ENCODE measurements around the gene ETV1. TPM values are rescaled to one million over a fixed set of nuclear protein-coding genes. Genes with fewer than 3 reads are reported as not detected.

Gene ETV1
- total RNA-seq, 4 donors from 2014 or later: 2.0 to 32.9 (median 3.0) TPM; not detected in 1

GRCh38 chr7:13933536-13933935 is 55.9 kb downstream of the ETV1 start:
- Histone ChIP-seq H3K9me3 (no peaks in the 10 kb centered on the region), H3K4me3 (no peak overlapping the region), H3K27me3 (no peaks in the 10 kb centered on the region), H3K27ac (no peak overlapping the region), H3K4me1 (peaks cover 0 to 3% (median 0%) of the 10 kb centered on the region in 4 donors), H3K36me3 (no peaks in the 10 kb centered on the region)
- intact Hi-C loops (cut with DNase I; ENCODE audit: low total_unique reads): no loop called here
- in situ Hi-C loops (cut with MboI; ENCODE audit: low pct_ligation_motif_present in 1 of 4, low pct_unique_long_range_greater_than_20kb in 1 of 4, low sequenced_read_pairs in 3 of 4): no loop called here
- WGBS, 2 donors (ENCODE audit: low coverage in 1 of 2): 71 to 86% methylated on average over 1 to 5 of the region's 5 CpGs
- TF ChIP-seq CTCF (IDR thresholded peaks at IDR 0.05) (no peak), POLR2A (IDR thresholded peaks at IDR 0.05) (no peak)
- DNase-seq: no peak

DNA sequence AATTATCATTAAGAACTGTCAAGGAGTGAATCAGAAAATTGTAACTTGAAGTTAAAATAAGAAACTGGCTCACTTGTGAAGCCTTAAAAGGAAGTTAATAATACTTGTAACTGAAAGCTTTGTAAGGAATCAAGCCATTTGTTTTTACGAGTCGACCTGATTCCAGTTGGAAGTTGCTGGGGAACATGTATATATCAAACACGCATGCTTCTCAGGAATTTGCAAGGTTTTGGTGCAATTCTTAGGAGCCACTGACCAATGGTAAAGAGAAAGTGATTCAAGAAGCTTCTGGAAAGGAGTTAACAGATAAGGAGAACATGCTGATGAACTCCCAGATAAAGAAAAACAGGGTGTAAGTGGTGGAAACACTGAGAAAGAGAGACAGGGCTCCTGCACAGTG is 56.4 kb downstream of the ETV1 start:
- no peak overlapping the region for H3K27ac ChIP-seq
- H3K4me3 ChIP-seq: no peak overlapping the region
- TF ChIP-seq POLR2A (IDR thresholded peaks at IDR 0.05): no peak
- no peak for TF ChIP-seq EP300 (IDR thresholded peaks at IDR 0.05; ENCODE audit: low read depth)
- no peak for TF ChIP-seq CTCF (IDR thresholded peaks at IDR 0.05)
- TF ChIP-seq POLR2AphosphoS5 (IDR thresholded peaks at IDR 0.05): no peak
- 69 to 73% methylated on average over 3 of the region's 3 CpGs for WGBS, 2 donors (ENCODE audit: low coverage in 1 of 2)
- H3K9me3 ChIP-seq: no peaks in the 10 kb centered on the region
- no peak for DNase-seq
- no peaks in the 10 kb centered on the region for H3K36me3 ChIP-seq
- no peaks in the 10 kb centered on the region for H3K27me3 ChIP-seq
- in situ Hi-C loops (cut with MboI; ENCODE audit: low pct_ligation_motif_present in 1 of 4, low pct_unique_long_range_greater_than_20kb in 1 of 4, low sequenced_read_pairs in 3 of 4) (no loop called here), intact Hi-C loops (cut with DNase I; ENCODE audit: low total_unique reads) (no loop called here)
- H3K4me1 ChIP-seq: peaks cover 0 to 3% (median 0%) of the 10 kb centered on the region in 4 donors

DNA sequence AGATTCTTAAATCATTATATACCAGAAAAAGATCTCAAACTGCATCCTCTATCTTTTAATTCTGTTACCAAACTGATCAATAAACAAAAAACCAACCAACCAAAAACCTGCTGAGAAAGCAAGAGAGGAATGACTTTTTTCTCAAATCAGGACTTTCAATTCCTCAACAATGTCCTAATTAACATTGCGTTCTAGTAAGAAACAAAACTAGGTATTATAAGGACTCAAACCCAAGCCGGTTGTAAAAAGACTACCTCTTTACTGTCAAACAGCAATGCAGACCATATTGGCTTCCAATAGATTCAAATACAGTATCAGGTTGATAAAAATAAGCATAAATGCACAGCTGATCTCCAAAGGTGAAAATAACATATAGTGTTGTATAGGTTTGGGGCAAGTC is 57.3 kb downstream of the ETV1 start:
- Histone ChIP-seq H3K4me3 (no peak overlapping the region), H3K4me1 (peaks cover 0 to 3% (median 0%) of the 10 kb centered on the region in 4 donors), H3K36me3 (no peaks in the 10 kb centered on the region), H3K27me3 (no peaks in the 10 kb centered on the region), H3K9me3 (no peaks in the 10 kb centered on the region), H3K27ac (no peak overlapping the region)
- no peak for TF ChIP-seq POLR2AphosphoS5 (IDR thresholded peaks at IDR 0.05)
- TF ChIP-seq EP300 (IDR thresholded peaks at IDR 0.05; ENCODE audit: low read depth): no peak
- no peak for TF ChIP-seq CTCF (IDR thresholded peaks at IDR 0.05)
- TF ChIP-seq POLR2A (IDR thresholded peaks at IDR 0.05): no peak
- in situ Hi-C loops (cut with MboI; ENCODE audit: low pct_ligation_motif_present in 1 of 4, low pct_unique_long_range_greater_than_20kb in 1 of 4, low sequenced_read_pairs in 3 of 4) (no loop called here), intact Hi-C loops (cut with DNase I; ENCODE audit: low total_unique reads) (no loop called here)
- 88 to 94% methylated on average over 2 of the region's 2 CpGs for WGBS, 2 donors (ENCODE audit: low coverage in 1 of 2)
- DNase-seq: no peak

GRCh38 chr7:13921062-13921461 is 68.4 kb downstream of the ETV1 start:
- Histone ChIP-seq H3K9me3 (no peaks in the 10 kb centered on the region), H3K36me3 (no peaks in the 10 kb centered on the region), H3K27me3 (no peaks in the 10 kb centered on the region), H3K4me3 (no peak overlapping the region), H3K27ac (no peak overlapping the region), H3K4me1 (peaks cover 0 to 10% (median 5%) of the 10 kb centered on the region in 4 donors)
- in situ Hi-C loops (cut with MboI; ENCODE audit: low pct_ligation_motif_present in 1 of 4, low pct_unique_long_range_greater_than_20kb in 1 of 4, low sequenced_read_pairs in 3 of 4) (no loop called here), intact Hi-C loops (cut with DNase I; ENCODE audit: low total_unique reads) (no loop called here)
- WGBS, 2 donors (ENCODE audit: low coverage in 1 of 2): 58% methylated on average over 1 of the region's 1 CpG
- TF ChIP-seq POLR2AphosphoS5 (IDR thresholded peaks at IDR 0.05) (no peak), EP300 (IDR thresholded peaks at IDR 0.05; ENCODE audit: low read depth) (no peak), POLR2A (IDR thresholded peaks at IDR 0.05) (no peak), CTCF (IDR thresholded peaks at IDR 0.05) (no peak)
- DNase-seq: no peak
